GM18951 (cell line): Measurements from ENCODE around the gene CGRRF1.

Source experiments
- POLR2A ChIP-seq: IDR thresholded peaks from 4 replicates; pipeline ENCODE4 v1.6.1; 2011; ENCODE audit warnings: mild to moderate bottlenecking; ENCODE audit not compliant: insufficient read length, insufficient read depth; ENCODE audit errors: extremely low read depth
- in situ Hi-C: fragments of 300-500 bp; cut with MboI; formaldehyde crosslinking; loops from one replicate; pipeline ENCODE4 v1.12.0; 2022; ENCODE audit warnings: low sequenced_read_pairs, mixed read lengths, inconsistent platforms; ENCODE audit not compliant: unreplicated experiment

CGRRF1 gene

GRCh38 chr14:54584097-54584496 is 74.4 kb downstream of the CGRRF1 start:
- TF ChIP-seq POLR2A: no peak
- in situ Hi-C loops: no loop called here

- no peak for TF ChIP-seq POLR2A
- in situ Hi-C loops: no loop called here
Observed at GRCh38 chr14:54585214-54585613, 75.5 kb downstream of the CGRRF1 start.
